ENCODE data around the gene LUZP1.

DNA sequence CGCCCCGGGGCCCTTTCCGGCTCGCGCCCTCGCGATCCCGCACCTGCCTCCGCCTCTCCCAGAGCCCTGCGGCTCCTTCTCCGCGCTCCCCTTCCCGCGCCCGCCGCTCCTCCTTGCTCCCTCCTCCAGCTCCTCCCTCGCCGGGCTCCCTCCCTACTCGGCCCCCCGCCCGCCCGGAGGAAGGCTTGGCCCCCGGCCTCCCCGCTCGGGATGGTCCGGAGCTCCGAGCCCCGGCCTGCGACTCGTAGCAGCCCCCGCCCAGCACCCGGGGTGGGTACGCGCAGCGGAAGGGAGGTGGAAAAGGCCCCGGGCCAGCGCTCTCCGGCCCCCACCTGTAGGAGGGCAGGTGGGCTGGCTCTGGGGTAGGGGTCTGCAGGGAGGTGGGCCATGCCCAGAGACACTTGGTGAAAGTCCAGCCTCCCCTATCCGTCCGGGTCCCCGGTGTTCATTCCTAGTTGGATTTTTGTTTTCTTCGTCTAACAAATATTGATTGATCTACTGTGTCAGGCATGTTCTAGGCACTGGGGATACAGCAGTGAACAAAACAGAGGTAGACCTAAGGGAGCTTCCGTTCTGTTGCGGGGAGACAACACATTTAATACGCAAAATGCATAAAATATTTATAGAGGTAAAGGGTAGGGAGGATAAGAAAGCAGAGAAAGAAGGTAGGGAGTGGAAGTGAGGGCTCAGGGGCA lies 48.9 kb upstream of the LUZP1 start, which contains the start of gene HTR1D:
- no peak for TF ChIP-seq ZBTB10 (tag by site-specific recombination; IDR thresholded peaks at IDR 0.05)
- TF ChIP-seq CTCF (tag by site-specific recombination; IDR thresholded peaks at IDR 0.05): no peak
- TF ChIP-seq, protein P1, sequence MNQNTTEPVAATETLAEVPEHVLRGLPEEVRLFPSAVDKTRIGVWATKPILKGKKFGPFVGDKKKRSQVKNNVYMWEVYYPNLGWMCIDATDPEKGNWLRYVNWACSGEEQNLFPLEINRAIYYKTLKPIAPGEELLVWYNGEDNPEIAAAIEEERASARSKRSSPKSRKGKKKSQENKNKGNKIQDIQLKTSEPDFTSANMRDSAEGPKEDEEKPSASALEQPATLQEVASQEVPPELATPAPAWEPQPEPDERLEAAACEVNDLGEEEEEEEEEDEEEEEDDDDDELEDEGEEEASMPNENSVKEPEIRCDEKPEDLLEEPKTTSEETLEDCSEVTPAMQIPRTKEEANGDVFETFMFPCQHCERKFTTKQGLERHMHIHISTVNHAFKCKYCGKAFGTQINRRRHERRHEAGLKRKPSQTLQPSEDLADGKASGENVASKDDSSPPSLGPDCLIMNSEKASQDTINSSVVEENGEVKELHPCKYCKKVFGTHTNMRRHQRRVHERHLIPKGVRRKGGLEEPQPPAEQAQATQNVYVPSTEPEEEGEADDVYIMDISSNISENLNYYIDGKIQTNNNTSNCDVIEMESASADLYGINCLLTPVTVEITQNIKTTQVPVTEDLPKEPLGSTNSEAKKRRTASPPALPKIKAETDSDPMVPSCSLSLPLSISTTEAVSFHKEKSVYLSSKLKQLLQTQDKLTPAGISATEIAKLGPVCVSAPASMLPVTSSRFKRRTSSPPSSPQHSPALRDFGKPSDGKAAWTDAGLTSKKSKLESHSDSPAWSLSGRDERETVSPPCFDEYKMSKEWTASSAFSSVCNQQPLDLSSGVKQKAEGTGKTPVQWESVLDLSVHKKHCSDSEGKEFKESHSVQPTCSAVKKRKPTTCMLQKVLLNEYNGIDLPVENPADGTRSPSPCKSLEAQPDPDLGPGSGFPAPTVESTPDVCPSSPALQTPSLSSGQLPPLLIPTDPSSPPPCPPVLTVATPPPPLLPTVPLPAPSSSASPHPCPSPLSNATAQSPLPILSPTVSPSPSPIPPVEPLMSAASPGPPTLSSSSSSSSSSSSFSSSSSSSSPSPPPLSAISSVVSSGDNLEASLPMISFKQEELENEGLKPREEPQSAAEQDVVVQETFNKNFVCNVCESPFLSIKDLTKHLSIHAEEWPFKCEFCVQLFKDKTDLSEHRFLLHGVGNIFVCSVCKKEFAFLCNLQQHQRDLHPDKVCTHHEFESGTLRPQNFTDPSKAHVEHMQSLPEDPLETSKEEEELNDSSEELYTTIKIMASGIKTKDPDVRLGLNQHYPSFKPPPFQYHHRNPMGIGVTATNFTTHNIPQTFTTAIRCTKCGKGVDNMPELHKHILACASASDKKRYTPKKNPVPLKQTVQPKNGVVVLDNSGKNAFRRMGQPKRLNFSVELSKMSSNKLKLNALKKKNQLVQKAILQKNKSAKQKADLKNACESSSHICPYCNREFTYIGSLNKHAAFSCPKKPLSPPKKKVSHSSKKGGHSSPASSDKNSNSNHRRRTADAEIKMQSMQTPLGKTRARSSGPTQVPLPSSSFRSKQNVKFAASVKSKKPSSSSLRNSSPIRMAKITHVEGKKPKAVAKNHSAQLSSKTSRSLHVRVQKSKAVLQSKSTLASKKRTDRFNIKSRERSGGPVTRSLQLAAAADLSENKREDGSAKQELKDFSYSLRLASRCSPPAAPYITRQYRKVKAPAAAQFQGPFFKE (tag by site-specific recombination; IDR thresholded peaks at IDR 0.05; ENCODE audit: borderline replicate concordance): no peak
- TF ChIP-seq ZSCAN5A (tag by site-specific recombination; IDR thresholded peaks at IDR 0.05): no peak
- TF ChIP-seq GLI2 (tag by site-specific recombination; IDR thresholded peaks at IDR 0.05; ENCODE audit: borderline replicate concordance, low read depth): no peak
- no peak for TF ChIP-seq ZNF280C (tag by site-specific recombination; IDR thresholded peaks at IDR 0.05)
- TF ChIP-seq ZBTB44 (tag by site-specific recombination; IDR thresholded peaks at IDR 0.05): no peak
- TF ChIP-seq ZNF555 (tag by site-specific recombination; conservative IDR thresholded peaks at IDR 0.05): no peak
